Ishikawa (cell line): ENCODE measurements around the gene STX12.

Experiments used
- CEBPB ChIP-seq: IDR thresholded peaks from 2 replicates; pipeline ENCODE4 v1.6.1; 2012
- CREB1 ChIP-seq: IDR thresholded peaks from 2 replicates; pipeline ENCODE4 v1.6.1; 2012; ENCODE audit warnings: low read depth
- EGR1 ChIP-seq: IDR thresholded peaks from 2 replicates; pipeline ENCODE4 v1.6.1; 2012
- EP300 ChIP-seq: IDR thresholded peaks from 2 replicates; pipeline ENCODE4 v1.6.1; 2012; ENCODE audit warnings: borderline replicate concordance
- FOXM1 ChIP-seq: IDR thresholded peaks from 2 replicates; pipeline ENCODE4 v1.6.1; 2012; ENCODE audit warnings: low read depth, borderline replicate concordance
- NFIC ChIP-seq: IDR thresholded peaks from 2 replicates; pipeline ENCODE4 v1.6.1; 2012
- RAD21 ChIP-seq: IDR thresholded peaks from 2 replicates; pipeline ENCODE4 v1.6.1; 2012; ENCODE audit warnings: low read depth
- TAF1 ChIP-seq: IDR thresholded peaks from 2 replicates; pipeline ENCODE4 v1.6.1; 2012; ENCODE audit warnings: low read depth, mild to moderate bottlenecking
- TCF12 ChIP-seq: IDR thresholded peaks from 2 replicates; pipeline ENCODE4 v1.6.1; 2012; ENCODE audit warnings: low read depth
- TEAD4 ChIP-seq: IDR thresholded peaks from 2 replicates; pipeline ENCODE4 v1.6.1; 2012
- YY1 ChIP-seq: IDR thresholded peaks from 2 replicates; pipeline ENCODE4 v1.6.1; 2012; ENCODE audit warnings: low read depth
- ZBTB7A ChIP-seq: IDR thresholded peaks from 2 replicates; pipeline ENCODE4 v1.6.1; 2012; ENCODE audit warnings: low read depth
- TF ChIP-seq, protein P1 (sequence below): IDR thresholded peaks from 2 replicates; pipeline ENCODE4 v1.6.1; 2012
- TF ChIP-seq, protein P2 (sequence below): IDR thresholded peaks from 2 replicates; pipeline ENCODE4 v1.6.1; 2012; ENCODE audit warnings: low read depth, mild to moderate bottlenecking
- TF ChIP-seq, protein P3 (sequence below): IDR thresholded peaks from 2 replicates; pipeline ENCODE4 v1.6.1; 2012

Gene STX12

DNA sequence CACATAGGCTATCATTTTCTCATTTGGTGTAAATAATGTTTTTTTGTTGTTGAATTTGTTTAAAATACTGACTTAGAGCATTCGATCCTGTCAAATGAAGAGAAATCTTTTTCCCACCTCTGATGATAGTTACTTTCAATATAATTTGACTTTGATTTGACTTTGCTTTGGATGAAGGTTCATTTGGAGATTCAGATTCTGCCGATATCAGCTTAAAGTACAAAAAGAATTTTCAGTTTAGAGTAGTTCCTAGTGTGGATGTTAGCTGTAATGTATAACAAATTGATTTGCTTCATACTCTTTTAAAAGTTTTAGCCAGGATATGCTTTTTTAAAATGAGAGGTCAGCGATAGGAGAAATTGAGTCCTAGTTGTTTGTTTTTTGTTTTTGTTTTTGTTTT, 9.9 kb downstream of the STX12 start:
- TF ChIP-seq TCF12 (no peak), ZBTB7A (no peak), CEBPB (no peak), TEAD4 (no peak), EP300 (no peak), TAF1 (no peak), EGR1 (no peak), FOXM1 (no peak), YY1 (no peak), NFIC (no peak), RAD21 (no peak)
- TF ChIP-seq, protein P1, sequence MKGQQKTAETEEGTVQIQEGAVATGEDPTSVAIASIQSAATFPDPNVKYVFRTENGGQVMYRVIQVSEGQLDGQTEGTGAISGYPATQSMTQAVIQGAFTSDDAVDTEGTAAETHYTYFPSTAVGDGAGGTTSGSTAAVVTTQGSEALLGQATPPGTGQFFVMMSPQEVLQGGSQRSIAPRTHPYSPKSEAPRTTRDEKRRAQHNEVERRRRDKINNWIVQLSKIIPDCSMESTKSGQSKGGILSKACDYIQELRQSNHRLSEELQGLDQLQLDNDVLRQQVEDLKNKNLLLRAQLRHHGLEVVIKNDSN, result no peak
- TF ChIP-seq, protein P2, sequence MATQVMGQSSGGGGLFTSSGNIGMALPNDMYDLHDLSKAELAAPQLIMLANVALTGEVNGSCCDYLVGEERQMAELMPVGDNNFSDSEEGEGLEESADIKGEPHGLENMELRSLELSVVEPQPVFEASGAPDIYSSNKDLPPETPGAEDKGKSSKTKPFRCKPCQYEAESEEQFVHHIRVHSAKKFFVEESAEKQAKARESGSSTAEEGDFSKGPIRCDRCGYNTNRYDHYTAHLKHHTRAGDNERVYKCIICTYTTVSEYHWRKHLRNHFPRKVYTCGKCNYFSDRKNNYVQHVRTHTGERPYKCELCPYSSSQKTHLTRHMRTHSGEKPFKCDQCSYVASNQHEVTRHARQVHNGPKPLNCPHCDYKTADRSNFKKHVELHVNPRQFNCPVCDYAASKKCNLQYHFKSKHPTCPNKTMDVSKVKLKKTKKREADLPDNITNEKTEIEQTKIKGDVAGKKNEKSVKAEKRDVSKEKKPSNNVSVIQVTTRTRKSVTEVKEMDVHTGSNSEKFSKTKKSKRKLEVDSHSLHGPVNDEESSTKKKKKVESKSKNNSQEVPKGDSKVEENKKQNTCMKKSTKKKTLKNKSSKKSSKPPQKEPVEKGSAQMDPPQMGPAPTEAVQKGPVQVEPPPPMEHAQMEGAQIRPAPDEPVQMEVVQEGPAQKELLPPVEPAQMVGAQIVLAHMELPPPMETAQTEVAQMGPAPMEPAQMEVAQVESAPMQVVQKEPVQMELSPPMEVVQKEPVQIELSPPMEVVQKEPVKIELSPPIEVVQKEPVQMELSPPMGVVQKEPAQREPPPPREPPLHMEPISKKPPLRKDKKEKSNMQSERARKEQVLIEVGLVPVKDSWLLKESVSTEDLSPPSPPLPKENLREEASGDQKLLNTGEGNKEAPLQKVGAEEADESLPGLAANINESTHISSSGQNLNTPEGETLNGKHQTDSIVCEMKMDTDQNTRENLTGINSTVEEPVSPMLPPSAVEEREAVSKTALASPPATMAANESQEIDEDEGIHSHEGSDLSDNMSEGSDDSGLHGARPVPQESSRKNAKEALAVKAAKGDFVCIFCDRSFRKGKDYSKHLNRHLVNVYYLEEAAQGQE, result no peak
- TF ChIP-seq, protein P3, sequence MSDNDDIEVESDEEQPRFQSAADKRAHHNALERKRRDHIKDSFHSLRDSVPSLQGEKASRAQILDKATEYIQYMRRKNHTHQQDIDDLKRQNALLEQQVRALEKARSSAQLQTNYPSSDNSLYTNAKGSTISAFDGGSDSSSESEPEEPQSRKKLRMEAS, result no peak

DNA sequence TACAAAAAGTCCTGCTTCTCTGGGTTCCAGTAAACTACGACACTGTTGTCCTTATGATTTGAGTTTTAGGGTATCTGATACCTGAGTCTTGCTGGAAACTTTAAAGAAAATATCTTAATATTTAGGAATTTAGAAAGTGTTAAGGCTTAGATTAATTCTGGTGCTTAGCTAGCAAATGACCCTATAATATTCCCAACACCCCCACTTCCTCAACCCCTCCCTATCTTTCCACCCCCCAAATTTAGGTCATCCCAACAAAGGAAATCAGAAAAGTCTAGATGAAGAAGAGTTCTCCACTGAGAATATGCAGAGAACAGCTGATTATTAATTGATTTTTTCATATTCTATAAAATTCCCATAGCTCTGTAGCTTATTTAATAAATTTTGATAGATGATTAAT, 11.7 kb downstream of the STX12 start:
- TF ChIP-seq RAD21 (no peak), EGR1 (no peak), ZBTB7A (no peak), FOXM1 (no peak), YY1 (no peak), EP300 (no peak), CEBPB (no peak)
- TF ChIP-seq, protein P2, result no peak
- TF ChIP-seq, protein P3, result no peak
- TF ChIP-seq, protein P1, result no peak

DNA sequence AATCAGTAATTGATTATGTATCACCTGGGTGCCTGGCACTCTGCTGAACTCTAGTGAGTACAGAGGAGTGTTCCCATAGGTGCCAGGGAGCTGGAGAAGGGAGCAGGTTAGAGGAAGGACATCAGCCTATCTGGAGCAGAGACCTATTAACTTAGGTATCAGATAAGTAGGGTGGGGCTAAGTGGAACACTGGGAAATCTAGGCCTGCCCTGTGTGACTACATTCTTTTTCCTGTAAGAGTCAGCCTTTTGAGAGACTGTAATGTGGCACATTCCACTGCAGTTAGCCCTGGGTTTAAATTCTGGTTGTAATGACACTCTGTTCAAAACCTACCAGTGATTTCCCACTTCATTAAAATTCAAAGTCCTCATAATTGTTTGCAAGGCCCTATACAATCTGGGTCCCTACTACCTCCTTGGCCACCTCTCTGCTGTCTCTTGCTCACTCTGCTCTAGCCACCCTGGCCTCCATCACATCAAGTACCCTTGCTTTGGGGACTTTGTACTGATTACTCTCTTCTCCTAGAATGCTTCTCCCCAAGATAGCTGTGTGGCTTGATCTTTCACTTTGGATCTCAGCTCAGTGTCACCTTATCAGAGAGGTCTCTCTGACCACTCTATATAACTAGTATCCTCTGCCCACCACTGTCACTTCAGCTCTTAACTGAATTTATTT, 12.9 kb downstream of the STX12 start:
- TF ChIP-seq TCF12 (no peak), RAD21 (no peak), CEBPB (no peak), TAF1 (no peak), EP300 (no peak), YY1 (no peak), ZBTB7A (no peak), EGR1 (no peak)
- TF ChIP-seq, protein P3, result no peak

DNA sequence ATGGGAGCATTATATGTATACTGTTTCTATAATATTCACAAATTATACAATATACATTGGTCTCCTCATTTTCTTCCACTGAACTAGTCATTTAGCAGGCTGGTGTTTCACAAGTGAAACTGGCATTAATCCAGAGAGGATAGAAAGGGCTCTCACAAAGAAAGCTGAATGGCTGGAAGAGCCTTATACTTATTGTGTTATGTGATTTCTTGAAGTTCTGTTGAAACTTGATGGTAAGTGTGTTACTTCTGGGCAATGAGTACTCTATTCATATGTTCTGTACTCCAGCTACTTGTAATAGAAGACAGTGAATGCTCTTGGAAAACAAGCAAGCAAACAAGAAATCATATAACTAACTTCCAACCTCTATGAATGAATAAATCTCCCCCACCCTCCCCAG, 14.9 kb downstream of the STX12 start:
- TF ChIP-seq ZBTB7A (no peak), CREB1 (no peak), YY1 (no peak), TCF12 (no peak), EGR1 (no peak), CEBPB (no peak), TAF1 (no peak), NFIC (no peak), TEAD4 (no peak), RAD21 (no peak), FOXM1 (no peak), EP300 (no peak)
- TF ChIP-seq, protein P2, result no peak
- TF ChIP-seq, protein P3, result no peak
- TF ChIP-seq, protein P1, result no peak
